H9 (cell line): ENCODE data around the gene FGFBP2. TPM values are rescaled to one million over a fixed set of nuclear protein-coding genes. Genes with fewer than 3 reads are reported as not detected.
A peak's percentile ranks its signal among the peaks of the same experiment; 100 is the strongest.

ENCODE experiments used
- DNase-seq: peaks from one replicate; pipeline ENCODE4 v3.0.0-alpha.2; 2017
- H2AFZ ChIP-seq: one replicate; pipeline ENCODE4 v1.6.1; 2013; ENCODE audit warnings: mild to moderate bottlenecking, low read length, control low read depth, moderate library complexity
- H2AK5ac ChIP-seq: 2 replicates; pipeline ENCODE4 v1.6.1; 2013; ENCODE audit warnings: low read length, control low read depth, mixed read lengths; ENCODE audit not compliant: insufficient read length
- H2BK120ac ChIP-seq: one replicate; pipeline ENCODE4 v1.6.1; 2013; ENCODE audit warnings: low read depth, mild to moderate bottlenecking, low read length, control low read depth, inconsistent platforms; ENCODE audit not compliant: poor library complexity, severe bottlenecking
- H2BK12ac ChIP-seq: 2 replicates; pipeline ENCODE4 v1.6.1; 2013; ENCODE audit warnings: low read length, control low read depth, mixed read lengths, low read depth; ENCODE audit not compliant: insufficient read length
- H2BK15ac ChIP-seq: 2 replicates; pipeline ENCODE4 v1.6.1; 2013; ENCODE audit warnings: low read depth, low read length, control low read depth
- H2BK20ac ChIP-seq: one replicate; pipeline ENCODE4 v1.6.1; 2013; ENCODE audit warnings: low read depth, mild to moderate bottlenecking, low read length, control low read depth, inconsistent platforms; ENCODE audit not compliant: poor library complexity, severe bottlenecking
- H2BK5ac ChIP-seq: 2 replicates; pipeline ENCODE4 v1.6.1; 2013; ENCODE audit warnings: low read length, control low read depth, mixed read lengths; ENCODE audit not compliant: insufficient read length
- H3K14ac ChIP-seq: 2 replicates; pipeline ENCODE4 v1.6.1; 2013; ENCODE audit warnings: low read length, control low read depth; ENCODE audit not compliant: insufficient read depth
- H3K18ac ChIP-seq: 2 replicates; pipeline ENCODE4 v1.6.1; 2013; ENCODE audit warnings: low read depth, mild to moderate bottlenecking, mixed read lengths, low read length, control low read depth; ENCODE audit not compliant: insufficient read length
- H3K23ac ChIP-seq: 2 replicates; pipeline ENCODE4 v1.6.1; 2013; ENCODE audit warnings: low read length, control low read depth, mixed read lengths, low read depth; ENCODE audit not compliant: insufficient read length
- H3K23me2 ChIP-seq: 2 replicates; pipeline ENCODE4 v1.6.1; 2013; ENCODE audit warnings: low read depth, mild to moderate bottlenecking, mixed read lengths, low read length, control low read depth; ENCODE audit not compliant: insufficient read length, poor library complexity, severe bottlenecking
- H3K27ac ChIP-seq: 2 replicates; pipeline ENCODE4 v1.5.1; 2013; ENCODE audit warnings: low read length, control low read depth, mixed read lengths, low read depth; ENCODE audit not compliant: insufficient read length
- H3K27me3 ChIP-seq: 2 replicates; pipeline ENCODE4 v1.6.1; 2013; ENCODE audit warnings: low read length, control low read depth, inconsistent platforms; ENCODE audit not compliant: insufficient read depth
- H3K4ac ChIP-seq: 2 replicates; pipeline ENCODE4 v1.6.1; 2013; ENCODE audit warnings: low read depth, mild to moderate bottlenecking, control low read depth, inconsistent platforms, low read length, moderate library complexity
- H3K4me1 ChIP-seq: 2 replicates; pipeline ENCODE4 v1.6.1; 2013; ENCODE audit warnings: low read length, control low read depth, inconsistent platforms; ENCODE audit not compliant: insufficient read depth
- H3K4me2 ChIP-seq: 2 replicates; pipeline ENCODE4 v1.6.1; 2013; ENCODE audit warnings: low read length, control low read depth, mixed read lengths; ENCODE audit not compliant: insufficient read length, insufficient read depth
- H3K56ac ChIP-seq: 2 replicates; pipeline ENCODE4 v1.6.1; 2013; ENCODE audit warnings: low read depth, mild to moderate bottlenecking, mixed read lengths, low read length, control low read depth; ENCODE audit not compliant: insufficient read length
- H3K79me1 ChIP-seq: 2 replicates; pipeline ENCODE4 v1.6.1; 2013; ENCODE audit warnings: low read depth, mild to moderate bottlenecking, moderate library complexity, low read length, control low read depth, inconsistent platforms; ENCODE audit not compliant: insufficient read depth, poor library complexity, severe bottlenecking
- H3K79me2 ChIP-seq: 2 replicates; pipeline ENCODE4 v1.6.1; 2013; ENCODE audit warnings: low read length, control low read depth, inconsistent platforms; ENCODE audit not compliant: insufficient read depth
- H3K9ac ChIP-seq: 2 replicates; pipeline ENCODE4 v1.6.1; 2013; ENCODE audit warnings: low read length, control low read depth, mixed read lengths; ENCODE audit not compliant: insufficient read length; ENCODE audit errors: extremely low read depth
- H3K9me3 ChIP-seq: one replicate; pipeline ENCODE4 v1.6.1; 2013; ENCODE audit warnings: low read depth, low read length, inconsistent platforms; ENCODE audit not compliant: control insufficient read depth
- H3T11ph ChIP-seq: one replicate; pipeline ENCODE4 v1.6.1; 2013; ENCODE audit warnings: mild to moderate bottlenecking, low read length, control low read depth, inconsistent platforms
- H4K20me1 ChIP-seq: one replicate; pipeline ENCODE4 v1.6.1; 2013; ENCODE audit not compliant: control insufficient read depth, insufficient read length, insufficient read depth
- H4K5ac ChIP-seq: 2 replicates; pipeline ENCODE4 v1.6.1; 2013; ENCODE audit warnings: low read depth, mild to moderate bottlenecking, mixed read lengths, low read length, control low read depth; ENCODE audit not compliant: insufficient read length
- H4K8ac ChIP-seq: replicated peaks from 2 replicates; pipeline ENCODE4 v1.6.1; 2013; ENCODE audit warnings: low read length, control low read depth, mixed read lengths, low read depth; ENCODE audit not compliant: insufficient read length
- H4K91ac ChIP-seq: 2 replicates; pipeline ENCODE4 v1.6.1; 2013; ENCODE audit warnings: low read depth, mild to moderate bottlenecking, moderate library complexity, mixed read lengths, low read length, control low read depth; ENCODE audit not compliant: insufficient read length
- H3K27ac Mint-ChIP-seq, 3 experiments: 2 replicates in 2 of 3; 3 replicates in 1 of 3; pipeline ENCODE4 v1.8.0; 2020 to 2021; ENCODE audit warnings: mixed read lengths in 3 of 3, mild to moderate bottlenecking in 1 of 3, moderate library complexity in 1 of 3
- H3K27me3 Mint-ChIP-seq: 2 replicates; pipeline ENCODE4 v1.8.0; 2021; ENCODE audit warnings: low read depth, mild to moderate bottlenecking, moderate library complexity, mixed read lengths
- H3K36me3 Mint-ChIP-seq, 3 experiments: 2 replicates in 2 of 3; 3 replicates in 1 of 3; pipeline ENCODE4 v1.8.0; 2020 to 2021; ENCODE audit warnings: low read depth in 3 of 3, mixed read lengths in 3 of 3; ENCODE audit not compliant: insufficient read depth in 1 of 3
- H3K4me1 Mint-ChIP-seq, 2 experiments: 2 replicates each; pipeline ENCODE4 v1.8.0; 2020; ENCODE audit warnings: mixed read lengths in 2 of 2
- H3K4me3 Mint-ChIP-seq, 2 experiments: 2 replicates in 1 of 2; 3 replicates in 1 of 2; pipeline ENCODE4 v1.8.0; 2020 to 2021; ENCODE audit warnings: mild to moderate bottlenecking in 2 of 2, mixed read lengths in 2 of 2, moderate library complexity in 1 of 2
- H3K9me3 Mint-ChIP-seq, 2 experiments: 2 replicates in 1 of 2; 3 replicates in 1 of 2; pipeline ENCODE4 v1.8.0; 2020; ENCODE audit warnings: mild to moderate bottlenecking in 2 of 2, mixed read lengths in 2 of 2, moderate library complexity in 1 of 2
- WGBS: extraction: QIAGEN DNeasy Blood & Tissue Kit; methylation state at CpG from one replicate; pipeline ENCODE4 v1.1.7; 2013; ENCODE audit warnings: missing lambda C conversion rate, low lambda C conversion rate, mixed read lengths; ENCODE audit not compliant: insufficient read length; ENCODE audit errors: extremely low coverage; 5-methylcytosine and 5-hydroxymethylcytosine counted together
- long read RNA-seq: library from polyadenylated mRNA; unstranded; transcript quantifications from one replicate; pipeline ENCODE4 v2.0.0, GENCODE V29; 2020
- total RNA-seq: library from RNA; stranded (reverse); gene quantifications from 2 replicates; pipeline ENCODE4 v1.2.1, GENCODE V29; 2021
- TF ChIP-seq, protein P1 (sequence below): fragments of 200-600 bp; sonication (generic); conservative IDR thresholded peaks from 3 replicates; pipeline ENCODE4 v1.8.0; 2021; ENCODE audit warnings: antibody characterized with exemption, mild to moderate bottlenecking

FGFBP2 gene, protein sequence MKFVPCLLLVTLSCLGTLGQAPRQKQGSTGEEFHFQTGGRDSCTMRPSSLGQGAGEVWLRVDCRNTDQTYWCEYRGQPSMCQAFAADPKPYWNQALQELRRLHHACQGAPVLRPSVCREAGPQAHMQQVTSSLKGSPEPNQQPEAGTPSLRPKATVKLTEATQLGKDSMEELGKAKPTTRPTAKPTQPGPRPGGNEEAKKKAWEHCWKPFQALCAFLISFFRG
- not detected in 2 replicates for total RNA-seq
- long read RNA-seq: 0 reads

- no peaks in the 10 kb centered on the region for H3K79me2 ChIP-seq
- H4K8ac ChIP-seq: peak within 1 kb of the TSS; percentile 40
- H3K27me3 ChIP-seq: no peaks in the 10 kb centered on the region
- H3K18ac ChIP-seq: no peak within 1 kb of the TSS
- H2BK20ac ChIP-seq: no peak within 1 kb of the TSS
- H2BK15ac ChIP-seq: no peak within 1 kb of the TSS
- Mint-ChIP-seq H3K27me3 (no peaks in the 10 kb centered on the region; the same call in none of the 2 replicates), H3K36me3 (peaks cover 11 to 20% (median 15%) of the 10 kb centered on the region in 3 experiments), H3K9me3 (peaks cover 4 to 11% of the 10 kb centered on the region in 2 experiments; a peak in 3 of 5 replicates), H3K27ac (peak within 1 kb of the TSS in 2 of 3 experiments; percentile 57 to 67; a peak in 2 of 7 replicates), H3K4me1 (peaks cover 7 to 10% of the 10 kb centered on the region in 2 experiments), H3K4me3 (no peak within 1 kb of the TSS; a peak in 1 of 5 replicates)
- no peaks in the 10 kb centered on the region for H4K20me1 ChIP-seq
- H3K23ac ChIP-seq: no peak within 1 kb of the TSS
- no peak within 1 kb of the TSS; the same call in 1 of the 2 replicates for H3K14ac ChIP-seq
- no peak within 1 kb of the TSS for H2AFZ ChIP-seq
- H3K79me1 ChIP-seq: no peaks in the 10 kb centered on the region
- WGBS: no CpG with 5 or more reads among the region's 9 CpGs
- no peak within 1 kb of the TSS for H2BK12ac ChIP-seq
- H2BK5ac ChIP-seq: no peak within 1 kb of the TSS
- H3K27ac ChIP-seq: no peak within 1 kb of the TSS
- H3K23me2 ChIP-seq: no peaks in the 10 kb centered on the region
- peak; percentile 79 for DNase-seq
- no peak within 1 kb of the TSS for H3K4me2 ChIP-seq
- no peak within 1 kb of the TSS for H3K4ac ChIP-seq
- H3K56ac ChIP-seq: no peak within 1 kb of the TSS
- H3T11ph ChIP-seq: no peak within 1 kb of the TSS
- no peak within 1 kb of the TSS for H3K9ac ChIP-seq
- H2AK5ac ChIP-seq: no peak within 1 kb of the TSS
- H4K91ac ChIP-seq: no peak within 1 kb of the TSS
- no peak within 1 kb of the TSS for H4K5ac ChIP-seq
- H3K4me1 ChIP-seq: peaks cover 3% of the 10 kb centered on the region; the same call in 1 of the 2 replicates
- H3K9me3 ChIP-seq: no peaks in the 10 kb centered on the region
- TF ChIP-seq, protein P1, sequence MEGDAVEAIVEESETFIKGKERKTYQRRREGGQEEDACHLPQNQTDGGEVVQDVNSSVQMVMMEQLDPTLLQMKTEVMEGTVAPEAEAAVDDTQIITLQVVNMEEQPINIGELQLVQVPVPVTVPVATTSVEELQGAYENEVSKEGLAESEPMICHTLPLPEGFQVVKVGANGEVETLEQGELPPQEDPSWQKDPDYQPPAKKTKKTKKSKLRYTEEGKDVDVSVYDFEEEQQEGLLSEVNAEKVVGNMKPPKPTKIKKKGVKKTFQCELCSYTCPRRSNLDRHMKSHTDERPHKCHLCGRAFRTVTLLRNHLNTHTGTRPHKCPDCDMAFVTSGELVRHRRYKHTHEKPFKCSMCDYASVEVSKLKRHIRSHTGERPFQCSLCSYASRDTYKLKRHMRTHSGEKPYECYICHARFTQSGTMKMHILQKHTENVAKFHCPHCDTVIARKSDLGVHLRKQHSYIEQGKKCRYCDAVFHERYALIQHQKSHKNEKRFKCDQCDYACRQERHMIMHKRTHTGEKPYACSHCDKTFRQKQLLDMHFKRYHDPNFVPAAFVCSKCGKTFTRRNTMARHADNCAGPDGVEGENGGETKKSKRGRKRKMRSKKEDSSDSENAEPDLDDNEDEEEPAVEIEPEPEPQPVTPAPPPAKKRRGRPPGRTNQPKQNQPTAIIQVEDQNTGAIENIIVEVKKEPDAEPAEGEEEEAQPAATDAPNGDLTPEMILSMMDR: peak; percentile 78
- H2BK120ac ChIP-seq: no peak within 1 kb of the TSS
Observed at GRCh38 chr4:15963001-15963451, at the start of gene FGFBP2. FGFBP2 (minus strand) TSS chr4:15963175; CDS start chr4:15963129, 46 bp downstream.
